ENCODE data around the gene GPR132. TPM values are rescaled to one million over a fixed set of nuclear protein-coding genes. Genes with fewer than 3 reads are reported as not detected.

GPR132 gene
- total and polyA plus RNA-seq, 11 donors, result 0.27 to 5.3 (median 0.75) TPM

DNA sequence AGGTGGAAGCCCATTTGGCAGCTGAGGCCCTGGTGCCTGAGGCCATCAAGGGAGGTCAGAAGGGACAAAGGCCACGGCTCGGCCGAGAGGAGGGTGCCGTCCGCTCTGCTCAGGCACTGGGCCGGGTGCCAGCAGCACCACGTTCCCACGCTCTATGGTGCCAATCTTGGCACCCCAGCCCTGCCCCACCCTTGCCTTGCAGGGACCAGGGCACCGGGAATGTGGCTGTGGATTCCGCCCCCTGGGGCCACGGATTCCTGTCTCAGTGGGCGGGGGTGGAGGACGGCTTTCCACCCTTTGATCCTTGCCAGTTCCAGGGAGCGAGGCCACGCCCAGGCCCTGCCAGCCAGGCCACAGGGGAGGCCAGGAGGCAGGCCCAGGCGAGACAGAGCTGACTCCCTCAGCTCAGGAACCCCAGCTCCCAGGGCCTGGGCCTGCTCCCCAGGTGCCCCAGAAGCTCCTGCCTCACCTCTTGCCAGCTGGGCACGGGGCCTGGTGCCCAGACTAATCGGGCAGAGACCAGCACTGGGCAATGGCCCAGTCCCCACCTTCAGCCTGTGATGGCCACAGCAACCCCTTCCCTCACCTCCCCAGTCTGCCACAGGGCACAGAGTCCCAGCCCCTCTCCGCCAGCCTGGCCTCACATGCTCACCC is 26.4 kb upstream of the GPR132 start:
- ATAC-seq, result peak; percentile 49 to 77 (median 63)
- Histone ChIP-seq H3K36me3 (no peaks in the 10 kb centered on the region), H3K9me3 (no peaks in the 10 kb centered on the region), H3K4me1 (peaks cover 13 to 67% (median 52%) of the 10 kb centered on the region in 12 donors), H3K27ac (peak overlapping the region; percentile 16 to 95 (median 86)), H3K27me3 (peaks cover 0 to 11% (median 0%) of the 10 kb centered on the region in 9 donors), H3K4me3 (peak overlapping the region in 1 of 12 donors; percentile 87)
- WGBS, 4 donors, result 19 to 49% (median 35%) methylated on average over 11 to 19 of the region's 19 CpGs
- no peak for TF ChIP-seq CTCF (IDR thresholded peaks at IDR 0.05)
- no peak for TF ChIP-seq POLR2A (IDR thresholded peaks at IDR 0.05)
- intact Hi-C loops (cut with DNase I), result loop anchor here (2.0 to 10.0 kb wide), 15 partner anchors 61 to 433 kb away; partner anchors contain the start of genes JAG2 (in 6 of the 10) and TMEM121 (in 2 of the 10)
- peak; percentile 82 to 91 (median 87) for DNase-seq

DNA sequence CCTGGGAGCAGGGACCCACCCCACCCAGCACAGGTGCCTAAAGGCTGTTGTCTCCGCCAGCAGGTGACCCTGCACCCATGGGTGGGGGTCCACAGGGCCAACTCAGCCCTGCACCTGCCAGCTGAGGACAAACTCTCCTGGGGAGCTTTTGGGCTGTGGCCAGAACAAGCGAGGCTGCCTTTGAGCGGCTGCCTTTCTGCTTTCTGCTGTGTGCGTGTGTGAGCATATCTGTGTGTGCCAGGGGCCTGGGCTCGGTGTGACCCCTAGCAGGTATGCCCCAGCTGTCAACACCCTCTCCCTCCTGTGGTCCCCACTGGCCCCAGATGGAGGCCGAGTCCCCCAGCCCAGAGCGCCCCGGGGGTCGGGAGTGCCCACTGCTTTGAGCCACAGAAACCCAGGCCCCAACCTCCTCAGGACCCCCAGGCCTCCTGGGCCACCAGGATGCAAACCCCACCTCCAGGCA is 25.9 kb upstream of the GPR132 start:
- H3K9me3 ChIP-seq, result no peaks in the 10 kb centered on the region
- peak overlapping the region in 11 of 12 donors; percentile 53 to 95 (median 86) for H3K27ac ChIP-seq
- intact Hi-C loops (cut with DNase I), result loop anchor here (2.0 to 10.0 kb wide), 11 partner anchors 61 to 434 kb away; partner anchors contain the start of genes JAG2 (in 5 of the 10) and TMEM121 (in 2 of the 10)
- no peak overlapping the region for H3K4me3 ChIP-seq
- H3K4me1 ChIP-seq, result peaks cover 15 to 71% (median 53%) of the 10 kb centered on the region in 12 donors
- peak in 3 of 5 donors; percentile 28 to 65 (median 33) for DNase-seq
- 40 to 65% (median 64%) methylated on average over 1 to 9 of the region's 9 CpGs for WGBS, 4 donors
- TF ChIP-seq CTCF (IDR thresholded peaks at IDR 0.05) (no peak), POLR2A (IDR thresholded peaks at IDR 0.05) (no peak)
- peaks cover 0 to 11% (median 0%) of the 10 kb centered on the region in 9 donors for H3K27me3 ChIP-seq
- ATAC-seq, result no peak
- H3K36me3 ChIP-seq, result no peaks in the 10 kb centered on the region

GRCh38 chr14:105090493-105091053 is 25.3 kb upstream of the GPR132 start:
- Histone ChIP-seq H3K27me3 (peaks cover 0 to 11% (median 0%) of the 10 kb centered on the region in 9 donors), H3K4me3 (no peak overlapping the region), H3K36me3 (no peaks in the 10 kb centered on the region), H3K27ac (peak overlapping the region in 10 of 12 donors; percentile 53 to 95 (median 86)), H3K4me1 (peaks cover 15 to 71% (median 53%) of the 10 kb centered on the region in 12 donors), H3K9me3 (no peaks in the 10 kb centered on the region)
- TF ChIP-seq POLR2A (IDR thresholded peaks at IDR 0.05) (no peak), CTCF (IDR thresholded peaks at IDR 0.05) (peak; percentile 85 to 99 (median 96))
- DNase-seq (peak; percentile 83 to 94 (median 87)), ATAC-seq (peak; percentile 40 to 69 (median 53))
- intact Hi-C loops (cut with DNase I), result loop anchor here (2.0 to 10.0 kb wide), 11 partner anchors 62 to 434 kb away; partner anchors contain the start of genes JAG2 (in 5 of the 10) and TMEM121 (in 2 of the 10)
- WGBS, 4 donors, result 11 to 22% (median 15%) methylated on average over 5 to 7 of the region's 7 CpGs

Data from heart left ventricle (tissue), 16 donors.